Kidney capillary endothelial cell (primary cell): ENCODE data around the gene VWC2L.

Experiments
- DNase-seq: peaks from one replicate; pipeline ENCODE4 v3.0.0-alpha.2; 2018; ENCODE audit warnings: low spot score

VWC2L gene

DNA sequence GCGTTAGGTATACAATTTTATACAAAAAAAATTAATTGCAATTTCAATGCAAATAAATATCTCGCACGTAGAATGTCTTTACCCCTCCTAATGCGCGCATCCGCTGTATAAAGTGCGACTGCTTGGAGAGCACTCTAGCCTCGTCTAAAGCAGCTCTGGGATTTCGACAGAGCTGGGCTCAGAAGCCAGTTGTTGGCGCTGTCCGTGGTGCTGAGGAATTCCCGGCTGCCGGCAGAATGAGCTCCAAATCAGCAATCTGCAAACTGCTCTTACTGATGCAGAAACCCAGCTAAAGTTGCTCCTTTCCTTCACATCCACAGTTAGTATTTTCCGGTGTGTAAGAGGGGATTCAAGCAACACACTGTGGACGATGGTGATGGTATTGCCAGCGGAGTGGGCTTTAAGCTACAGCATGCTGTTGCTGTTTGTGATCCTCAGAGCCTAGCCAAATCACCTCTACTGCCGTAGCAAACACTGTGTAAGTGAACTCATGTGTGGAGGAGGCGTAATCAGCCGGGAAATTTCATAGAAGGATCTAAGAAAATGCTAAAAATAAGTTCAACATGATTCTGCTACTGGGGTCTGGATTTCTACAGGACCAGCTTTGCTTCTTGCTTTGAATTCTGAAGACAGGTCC lies at the start of gene VWC2L:
Gene VWC2L, plus strand, starts transcription at position 137 of the 637 bp plus-strand sequence. CDS start 3,140 bp downstream, outside the sequence.
- peak; percentile 18 for DNase-seq

DNA sequence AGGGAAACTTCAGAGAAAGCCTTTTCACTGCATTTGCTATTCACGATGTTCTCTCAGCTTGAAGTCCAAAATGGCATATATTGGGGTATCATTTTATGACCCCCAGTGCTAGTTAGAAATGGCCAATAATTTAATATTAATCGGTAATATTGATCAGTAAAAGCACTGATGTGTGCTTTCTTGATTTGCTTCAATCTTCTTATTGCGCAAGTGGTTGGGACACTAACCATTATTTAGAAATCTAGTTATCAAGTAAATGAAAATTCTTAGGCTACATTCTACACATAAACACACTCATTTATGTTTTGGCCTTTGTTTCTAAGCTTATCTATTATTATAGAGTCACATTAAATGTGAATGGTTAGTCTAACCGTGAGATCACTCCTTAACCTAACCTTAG lies 49.7 kb upstream of the VWC2L start:
- no peak for DNase-seq

DNA sequence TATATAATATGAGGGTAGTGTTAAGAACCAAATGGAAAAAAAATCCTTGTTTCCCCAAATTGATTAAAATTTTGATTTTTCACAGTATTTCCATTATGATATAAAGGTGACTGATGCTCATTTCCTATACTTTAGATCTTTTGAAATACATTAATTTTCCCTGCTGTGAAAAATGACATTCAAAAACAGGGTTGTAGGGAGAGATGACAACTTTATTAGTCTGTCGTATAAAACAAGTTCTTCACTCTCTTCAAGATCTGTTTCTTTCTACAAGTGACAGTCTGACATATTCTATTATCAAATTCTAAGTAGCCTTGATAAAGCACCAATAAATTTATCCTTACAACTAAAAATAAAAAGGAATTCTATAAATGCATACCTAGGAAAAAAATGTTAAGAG lies 45.3 kb upstream of the VWC2L start:
- DNase-seq = no peak

DNA sequence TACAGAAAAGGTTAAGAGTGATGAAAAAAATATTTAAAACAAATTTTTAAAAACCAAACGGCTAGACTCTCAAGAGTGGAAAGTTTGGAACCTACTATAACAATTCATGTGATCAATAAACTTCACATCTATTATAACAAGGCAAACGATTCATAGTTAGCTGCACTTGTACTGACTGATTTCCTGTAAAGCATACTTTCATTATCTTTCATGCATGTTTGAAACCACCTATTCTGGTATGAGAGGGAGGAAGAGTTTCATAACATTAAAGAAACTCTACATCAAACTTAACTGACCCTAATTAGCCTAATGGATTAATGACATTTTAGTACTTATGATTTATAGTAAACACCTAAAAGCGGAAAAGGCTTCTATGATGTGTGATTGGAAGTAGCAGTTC lies 43.7 kb upstream of the VWC2L start:
- DNase-seq = no peak

DNA sequence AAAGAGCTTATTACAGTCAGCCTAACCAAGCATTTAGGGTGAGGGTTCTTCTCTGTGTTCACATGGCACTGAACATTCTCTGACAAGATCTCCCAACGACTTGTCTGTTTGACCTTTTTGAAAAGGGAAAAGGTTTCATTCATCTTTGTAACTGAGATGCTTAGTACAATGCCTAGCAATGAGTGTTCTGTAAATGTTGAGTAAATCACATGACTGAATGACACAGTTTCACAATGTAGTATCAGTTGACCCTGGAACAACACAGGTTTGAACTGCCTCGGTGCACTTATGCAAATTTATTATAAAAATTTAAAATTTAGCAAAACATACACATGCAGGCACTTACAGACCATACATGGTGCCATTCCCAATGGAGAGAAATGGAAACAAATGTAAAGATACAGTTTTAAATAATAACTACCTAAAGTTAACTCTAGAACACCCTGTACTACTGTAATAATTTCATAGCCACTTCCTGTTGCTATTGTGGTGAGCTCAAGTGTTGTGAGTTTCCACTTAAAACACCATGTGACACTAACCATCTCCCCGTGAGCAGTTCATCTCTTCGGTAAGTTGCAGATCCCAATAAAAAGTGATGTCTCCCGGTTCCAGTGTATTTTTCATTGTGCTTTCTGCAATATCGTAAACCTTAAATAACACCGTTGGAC lies 34.1 kb upstream of the VWC2L start:
- DNase-seq = no peak

DNA sequence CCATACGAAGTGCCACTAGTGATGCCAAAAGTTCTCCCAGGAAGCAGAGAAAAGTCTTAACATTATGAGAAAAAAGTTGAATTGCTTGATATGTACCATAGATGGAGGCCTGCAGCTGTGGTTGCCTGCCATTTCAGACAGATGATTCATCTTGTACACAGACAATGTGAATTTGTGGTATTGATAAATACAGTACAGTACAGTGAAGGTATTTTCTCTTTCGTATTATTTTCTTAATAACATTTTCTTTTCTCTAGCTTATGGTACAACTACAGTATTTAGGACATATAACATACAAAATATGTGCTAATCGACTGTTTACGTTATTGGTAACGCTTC lies 33.6 kb upstream of the VWC2L start:
- DNase-seq = no peak

DNA sequence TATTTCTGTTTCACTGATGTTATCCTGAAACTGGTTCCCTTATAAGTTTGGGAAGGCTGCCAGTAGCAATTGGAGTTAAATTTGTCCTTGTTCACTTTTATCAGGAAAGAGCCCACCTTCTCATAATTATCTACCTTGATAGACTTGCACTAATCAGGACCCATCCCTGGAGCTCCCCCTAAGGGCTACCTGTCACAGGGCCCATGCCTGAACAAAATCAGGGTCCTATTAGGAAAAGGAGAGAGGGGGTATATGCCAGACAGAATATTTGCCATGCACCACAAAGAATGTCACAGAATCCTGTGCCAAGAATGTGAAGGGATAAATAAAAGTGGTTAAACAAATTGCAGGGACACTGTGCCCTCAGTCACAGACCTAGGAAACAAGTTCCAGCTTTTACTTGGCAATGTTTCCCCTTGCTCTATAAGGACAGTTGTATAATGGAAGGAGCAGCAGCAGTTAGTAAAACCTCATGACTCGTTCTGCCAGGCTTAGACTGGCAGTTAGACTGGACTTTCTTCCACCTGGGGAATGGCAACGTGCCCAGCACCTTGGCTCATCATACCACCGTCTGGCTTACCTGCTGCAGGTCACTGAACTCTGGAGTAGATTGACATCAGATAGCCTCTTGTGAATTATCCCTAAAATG lies 32.3 kb upstream of the VWC2L start:
- DNase-seq = no peak

DNA sequence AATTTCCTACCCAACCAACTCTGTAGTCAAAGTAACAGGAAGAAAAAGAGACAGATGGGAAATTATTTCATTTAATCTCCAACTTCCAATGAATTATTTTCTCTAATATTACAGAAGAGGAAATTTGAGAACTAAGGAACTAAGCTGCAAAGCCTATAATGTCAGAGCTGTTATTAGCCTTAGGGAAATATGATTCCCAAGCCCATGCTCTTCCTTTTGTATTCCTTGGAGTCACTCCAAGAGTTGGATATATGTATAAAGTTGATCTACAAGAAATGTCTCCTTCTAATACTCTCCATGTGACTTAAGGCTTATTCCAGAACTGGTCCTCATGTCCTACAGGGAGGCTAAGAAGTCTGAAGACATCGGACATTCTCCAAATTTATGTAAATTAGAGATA lies 31.6 kb upstream of the VWC2L start:
- DNase-seq = no peak

DNA sequence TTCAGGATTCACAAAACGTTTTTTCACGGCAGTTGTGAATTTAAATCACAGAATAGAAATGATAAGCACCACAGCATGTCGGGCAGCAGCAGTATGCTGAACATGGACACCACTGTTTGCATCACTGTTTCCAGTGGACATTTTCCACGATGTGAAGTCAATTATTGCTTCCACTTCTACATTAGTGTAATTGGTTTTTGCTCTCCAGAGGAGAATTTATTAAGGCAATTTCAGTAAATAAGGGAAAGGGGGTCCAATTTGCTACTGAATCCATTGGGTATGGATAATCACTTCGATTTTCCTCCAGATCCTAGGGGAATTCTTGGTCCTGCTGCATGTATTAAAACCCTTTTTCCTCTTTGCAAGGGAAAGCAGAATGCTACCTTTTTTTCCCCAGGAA lies 30.2 kb upstream of the VWC2L start:
- no peak for DNase-seq

DNA sequence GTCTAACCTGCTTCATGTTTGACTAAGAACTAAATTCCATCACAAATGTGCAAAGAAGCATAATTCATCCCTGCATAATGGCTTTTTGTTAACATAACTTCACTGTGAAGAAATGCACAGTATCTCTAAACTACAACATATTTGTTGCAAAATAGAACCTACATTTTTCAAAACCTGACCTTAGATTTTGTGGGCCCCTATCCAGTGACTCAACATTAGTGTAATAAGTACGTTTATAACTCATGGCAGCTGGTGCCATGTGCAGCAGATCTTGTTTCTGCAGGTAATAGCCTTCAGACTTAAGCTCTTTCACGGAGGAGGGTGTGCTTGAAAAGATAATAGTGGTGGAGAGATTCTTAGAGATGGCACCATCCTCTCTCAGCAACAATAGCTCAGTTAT lies 28.6 kb upstream of the VWC2L start:
- DNase-seq = no peak

DNA sequence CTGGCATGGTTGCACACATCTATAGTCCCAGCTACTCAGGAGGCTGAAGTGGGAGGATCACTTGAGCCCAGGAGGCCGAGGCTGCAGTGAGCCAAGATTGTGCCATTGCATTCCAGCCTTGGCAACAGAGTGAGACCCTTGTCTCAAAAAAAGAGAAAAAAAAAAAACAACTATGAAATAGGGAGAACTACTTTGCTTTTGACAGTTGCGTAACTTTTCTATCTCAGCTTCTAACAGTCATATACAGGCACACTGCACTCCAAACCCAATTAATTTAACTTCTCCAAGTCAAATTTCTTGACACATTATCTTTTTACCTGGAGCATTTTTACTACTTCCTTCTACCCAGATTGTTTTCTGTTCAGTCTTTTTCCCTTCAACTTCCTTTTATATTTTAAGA lies 24.1 kb upstream of the VWC2L start:
- DNase-seq = no peak

DNA sequence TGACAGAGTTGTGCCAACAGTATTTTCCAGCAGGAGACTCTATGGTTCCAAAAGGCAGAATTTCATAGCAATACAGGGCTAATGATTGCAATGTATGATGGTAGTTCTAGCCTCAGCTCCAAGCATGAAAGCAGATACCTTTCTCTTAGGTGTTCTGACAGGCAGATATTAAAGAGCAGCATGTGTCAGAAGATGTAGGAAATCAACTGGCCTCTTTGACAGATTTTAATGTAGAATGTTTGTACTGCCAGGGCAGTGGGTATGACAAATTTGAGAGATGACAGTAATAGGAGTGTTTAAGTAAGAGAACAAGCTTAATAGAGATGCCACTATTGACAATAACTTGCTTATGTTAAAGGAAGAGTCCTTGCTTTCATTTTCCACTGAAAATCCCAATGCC lies 21.5 kb upstream of the VWC2L start:
- DNase-seq = no peak

DNA sequence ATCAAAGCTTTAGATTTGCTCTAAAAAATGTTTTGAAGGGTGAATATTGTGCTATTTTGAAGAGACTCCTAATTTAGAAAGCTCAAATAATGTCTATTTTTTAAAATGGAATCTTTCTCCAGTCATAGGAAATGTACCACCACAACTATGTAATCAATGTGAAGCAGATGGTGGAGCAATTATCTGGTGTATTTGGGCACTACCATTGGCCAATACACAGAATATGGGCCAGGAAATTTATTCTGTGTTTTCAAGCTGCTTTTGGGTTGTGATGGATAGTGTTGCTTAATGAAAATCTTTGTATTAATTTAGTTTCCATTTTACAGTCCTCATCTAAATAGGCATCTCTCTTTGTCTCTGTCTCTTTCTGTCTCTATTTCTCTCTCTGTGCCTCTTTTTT lies 17.1 kb upstream of the VWC2L start:
- DNase-seq = no peak

DNA sequence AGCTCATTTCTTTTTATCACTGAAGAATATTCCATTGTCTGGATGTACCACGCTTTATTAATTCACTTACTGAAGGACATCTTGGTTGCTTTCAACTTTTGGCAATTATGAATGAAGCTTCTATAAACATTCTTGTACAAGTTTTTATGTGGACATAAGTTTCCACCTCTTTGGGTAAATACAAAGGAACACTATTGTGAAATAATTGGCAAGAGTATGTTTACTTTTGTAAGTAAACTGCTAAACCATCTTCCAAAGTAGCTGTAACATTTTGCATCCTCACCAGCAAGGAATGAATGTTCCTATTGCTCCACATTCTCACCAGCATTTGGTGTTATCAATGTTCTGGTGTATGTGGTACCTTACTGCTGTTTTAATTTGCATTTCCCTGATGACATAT lies 15.8 kb upstream of the VWC2L start:
- DNase-seq = no peak

DNA sequence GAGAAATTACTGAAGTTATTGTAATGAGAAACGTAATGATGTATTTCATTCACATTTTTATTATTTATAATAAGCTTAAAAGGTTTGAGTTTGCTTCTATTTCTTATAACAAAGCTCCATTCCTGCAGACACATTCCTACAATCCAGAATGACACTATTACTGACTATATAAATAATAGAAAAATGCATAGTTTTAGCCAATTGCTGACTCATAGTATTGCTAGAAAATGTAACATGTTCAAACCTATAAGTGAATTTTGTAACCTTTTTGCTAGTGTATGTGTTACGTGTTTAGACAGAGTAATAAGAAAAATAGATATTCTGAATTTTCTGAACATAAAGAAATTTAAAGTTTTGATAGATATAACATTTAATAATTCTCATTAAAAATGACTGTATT lies 9.3 kb upstream of the VWC2L start:
- DNase-seq = no peak

DNA sequence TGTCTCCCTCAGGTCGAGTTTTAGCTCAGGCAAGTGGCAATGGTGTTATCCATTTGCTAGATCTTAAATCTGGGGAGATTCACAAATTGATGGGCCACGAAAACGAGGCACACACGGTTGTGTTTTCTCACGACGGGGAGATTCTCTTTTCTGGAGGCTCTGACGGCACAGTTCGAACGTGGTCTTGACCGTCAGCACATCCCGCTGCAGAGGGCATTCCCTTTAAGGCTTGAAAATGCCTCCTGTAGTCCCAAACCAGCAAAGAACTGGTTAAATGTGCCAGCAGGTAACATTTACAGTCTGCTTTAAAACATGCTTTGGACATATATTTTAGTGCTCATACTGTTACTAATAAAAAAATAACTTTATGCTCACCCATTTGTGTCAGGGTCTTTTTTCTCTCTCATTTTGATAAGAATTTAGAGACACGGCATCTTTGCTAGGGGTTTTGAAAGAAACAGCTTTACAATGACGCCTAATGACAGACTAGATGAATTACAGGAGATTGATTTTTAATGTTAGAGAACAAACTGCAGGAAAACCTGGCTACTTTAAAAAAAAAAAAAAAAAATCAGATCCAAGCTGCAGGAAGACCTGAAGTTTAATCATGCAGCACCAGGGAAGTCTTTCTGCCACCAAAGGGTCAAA lies 602 bp upstream of the VWC2L start:
- DNase-seq = no peak

DNA sequence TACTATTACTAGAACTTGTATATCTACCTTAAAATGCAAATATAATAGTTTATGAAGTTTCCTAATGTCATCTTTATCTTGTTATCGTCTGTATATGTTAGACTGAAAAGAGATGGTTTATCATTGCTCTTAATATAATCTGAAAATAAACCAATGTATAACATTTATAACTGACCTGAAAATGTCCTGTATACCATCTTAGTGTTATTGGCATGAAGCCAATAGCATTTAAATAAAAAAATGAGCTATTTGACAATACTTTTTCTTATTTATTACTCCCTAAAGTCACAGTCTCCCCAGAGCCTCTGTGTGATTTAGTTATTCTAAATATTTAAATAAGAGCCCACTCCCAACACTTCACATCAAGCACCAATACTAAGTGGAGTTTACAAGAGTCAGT lies 1.8 kb downstream of the VWC2L start:
- no peak for DNase-seq

DNA sequence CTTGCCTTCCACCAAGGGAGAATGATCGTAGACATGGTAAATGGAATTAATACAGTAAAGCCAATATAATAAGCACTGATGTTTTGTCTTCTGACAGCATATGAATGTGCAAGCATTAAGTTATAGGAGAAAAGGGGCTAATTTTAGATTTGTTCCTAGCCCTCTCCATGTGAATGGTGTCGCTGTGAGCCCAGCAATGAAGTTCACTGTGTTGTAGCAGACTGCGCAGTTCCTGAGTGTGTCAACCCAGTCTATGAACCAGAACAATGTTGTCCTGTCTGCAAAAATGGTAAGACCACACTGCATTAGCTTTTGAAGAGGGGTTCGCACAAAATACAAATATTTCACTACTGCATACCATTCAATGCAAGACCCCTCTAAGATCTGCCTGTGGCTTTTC lies 25.6 kb downstream of the VWC2L start:
- DNase-seq = no peak

DNA sequence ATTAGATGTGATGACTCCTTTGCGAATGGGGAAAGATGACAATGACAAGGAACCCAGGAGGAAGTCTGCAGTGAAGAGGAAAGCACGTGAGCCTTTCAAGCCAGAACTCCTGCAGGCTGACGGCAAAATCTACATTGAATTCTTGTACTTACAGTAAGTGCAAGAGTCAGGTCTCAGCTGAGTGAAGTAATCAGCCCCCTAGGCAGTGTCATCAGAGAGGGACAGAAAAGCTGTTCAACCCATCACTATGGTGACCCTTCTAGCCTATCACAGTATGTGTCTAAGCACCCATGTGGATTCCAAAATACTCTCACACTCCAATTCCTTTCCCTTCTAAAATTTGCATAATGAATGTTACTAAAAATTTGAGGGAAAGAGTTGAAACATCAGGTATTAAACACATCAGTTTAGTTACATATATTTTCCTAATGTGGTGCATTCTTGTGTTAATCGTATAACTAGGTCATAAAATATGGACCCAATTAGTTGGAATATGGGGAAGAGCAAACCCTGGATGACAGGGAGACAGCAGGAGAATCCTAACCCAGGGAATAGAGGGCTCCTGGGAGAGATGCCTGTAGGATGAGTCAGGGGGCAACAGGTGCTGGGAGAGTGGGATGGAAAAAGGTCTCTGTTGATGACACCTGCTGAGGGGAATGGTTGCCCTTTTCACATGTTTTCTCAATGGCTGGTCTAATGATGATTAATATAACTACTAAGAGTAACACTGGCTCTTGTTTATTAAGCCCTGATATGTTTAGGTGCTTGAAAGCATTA lies 39.5 kb downstream of the VWC2L start:
- DNase-seq = no peak

DNA sequence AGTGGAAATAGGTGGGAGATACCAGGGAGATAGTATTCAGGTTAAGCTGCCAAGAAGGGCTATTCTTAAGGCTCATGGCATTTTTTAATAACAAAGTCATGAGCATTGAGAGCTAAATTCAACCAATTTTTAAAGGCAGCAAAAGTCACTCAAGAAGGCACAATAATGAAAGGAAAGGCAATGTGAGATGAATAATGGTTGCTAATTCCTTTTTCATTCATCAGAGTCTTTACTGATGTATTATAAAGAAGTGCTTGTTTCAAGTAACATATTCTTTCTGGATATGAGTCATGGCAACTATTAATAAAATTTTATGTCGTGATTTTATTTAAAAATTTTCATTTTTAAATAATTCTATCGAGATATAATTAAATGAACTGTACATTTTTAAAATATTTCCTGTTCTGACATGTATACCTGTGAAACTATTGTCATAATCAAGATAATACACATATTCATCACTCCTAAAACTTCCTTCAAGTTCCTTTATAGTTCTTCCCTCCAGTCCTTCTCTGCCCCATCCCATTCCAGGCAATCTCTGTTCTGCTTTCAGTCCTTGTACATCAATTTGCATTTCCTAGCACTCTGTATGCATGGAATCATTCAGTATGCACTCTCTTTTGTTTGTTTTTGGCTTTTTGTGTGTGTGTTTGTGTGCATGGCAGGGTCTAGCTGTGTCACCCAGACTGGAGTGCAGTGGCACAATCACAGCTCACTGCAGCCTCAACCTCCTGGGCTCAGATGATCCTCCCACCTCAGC lies 40.8 kb downstream of the VWC2L start:
- DNase-seq = no peak

DNA sequence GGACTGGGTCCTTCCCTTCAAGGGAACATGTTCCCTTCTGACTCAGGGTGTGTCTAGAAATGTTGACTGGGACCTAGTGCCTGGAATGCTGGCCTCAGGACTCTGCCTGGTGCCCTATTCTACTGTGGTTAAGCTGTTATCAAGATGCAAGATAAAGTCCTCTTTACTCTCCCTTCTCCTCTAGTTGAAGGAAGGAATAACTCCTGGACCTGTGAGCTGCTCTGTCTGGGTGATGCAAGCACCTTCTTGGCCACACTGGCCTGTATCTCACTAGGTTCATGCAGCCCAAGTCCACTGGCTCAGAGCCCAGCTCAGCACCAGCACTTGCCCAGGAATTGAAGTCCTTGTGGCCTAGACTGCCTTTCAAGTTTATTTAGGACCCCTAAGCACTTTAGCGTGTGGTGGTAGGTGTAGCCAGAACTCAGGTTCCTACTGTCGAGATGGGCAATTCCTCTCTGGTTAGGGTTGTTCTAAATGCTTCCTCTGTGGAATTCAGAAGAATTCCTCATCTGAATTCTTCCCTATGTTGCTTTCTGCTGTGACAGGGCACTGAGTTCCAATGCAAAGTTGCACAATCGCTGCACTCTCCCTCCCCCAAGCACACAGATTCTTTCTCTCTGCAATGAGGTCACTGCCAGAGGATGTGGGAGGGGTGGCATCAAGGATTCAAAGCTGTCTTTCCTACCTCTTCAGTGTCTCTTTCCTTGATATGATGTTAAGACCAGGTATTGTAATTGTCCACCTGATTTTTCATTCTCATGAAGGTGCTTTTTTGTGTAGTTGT lies 54.7 kb downstream of the VWC2L start:
- DNase-seq = no peak
